ENCODE data around the gene INPP4B.
"Not testable (repeated sequence)": the region's sequence is repeated elsewhere in the genome, so short reads cannot be mapped to it uniquely, and the experiment has no call there.

The INPP4B gene

DNA sequence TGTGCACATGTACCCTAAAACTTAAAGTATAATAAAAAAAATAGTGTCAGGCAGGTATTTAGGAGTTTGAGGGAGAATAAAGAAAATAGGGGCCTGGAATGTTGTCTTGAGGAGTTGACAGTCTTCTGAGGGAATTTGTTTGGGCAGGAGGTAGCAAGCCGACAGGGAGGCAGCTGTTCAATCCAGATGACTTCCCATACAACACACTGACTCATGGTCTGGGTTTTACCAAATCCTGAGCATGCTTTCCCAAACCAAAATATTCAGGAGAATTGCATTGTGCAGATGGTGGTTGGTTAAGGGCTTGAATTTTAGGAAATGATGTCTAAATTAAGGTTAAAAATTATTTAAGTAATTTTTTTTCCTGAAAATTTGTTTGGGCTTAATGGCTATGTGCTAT is 430.0 kb downstream of the INPP4B start:
- no peak for DNase-seq

DNA sequence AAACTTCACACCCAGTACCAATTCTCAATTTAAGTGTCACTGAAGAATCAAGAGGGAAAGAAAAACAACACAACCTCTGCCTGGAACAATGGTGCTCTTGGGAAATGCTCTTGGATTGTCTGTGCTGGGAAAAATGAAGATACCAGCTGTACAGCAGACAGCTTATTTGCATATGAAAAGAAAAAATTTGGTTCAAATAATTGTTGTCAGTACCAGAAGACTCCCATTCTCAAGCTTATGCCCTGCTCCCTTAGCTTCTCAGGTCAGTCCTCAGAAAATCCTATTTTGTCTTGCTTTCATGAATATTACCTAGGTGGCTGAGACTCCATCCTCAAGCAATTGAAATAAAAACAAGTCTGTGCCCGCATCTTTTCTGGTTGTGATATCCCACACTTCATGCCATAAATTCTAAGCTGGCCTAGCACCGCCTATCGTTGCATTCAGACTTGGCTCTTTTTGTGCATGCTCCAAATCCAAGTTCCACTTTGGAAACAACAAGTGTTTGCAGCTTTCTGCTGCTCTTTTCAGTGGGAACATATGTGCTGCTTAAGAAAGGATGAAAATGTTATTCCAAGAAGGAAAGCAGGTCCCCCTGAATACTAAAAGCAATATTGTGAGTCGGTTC is 431.6 kb downstream of the INPP4B start:
- DNase-seq = no peak

DNA sequence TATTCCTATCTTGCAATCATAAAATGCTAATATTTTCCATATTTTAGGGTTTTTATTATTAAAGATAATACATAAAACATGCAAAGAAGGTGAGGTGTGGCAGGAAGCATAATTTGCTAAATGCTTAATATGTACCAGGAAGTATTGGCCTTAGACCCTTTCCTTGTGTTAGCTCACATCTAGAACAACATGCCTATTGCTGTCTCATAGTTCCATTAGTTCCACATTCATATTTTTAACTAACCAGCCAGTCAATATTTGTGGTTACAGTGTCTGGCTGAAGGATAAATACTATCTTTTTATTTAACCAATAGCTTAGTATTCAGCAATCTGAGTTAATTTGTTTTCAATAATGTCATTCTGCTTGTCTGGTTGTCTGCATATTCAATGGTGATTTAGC is 432.6 kb downstream of the INPP4B start:
- no peak for DNase-seq

DNA sequence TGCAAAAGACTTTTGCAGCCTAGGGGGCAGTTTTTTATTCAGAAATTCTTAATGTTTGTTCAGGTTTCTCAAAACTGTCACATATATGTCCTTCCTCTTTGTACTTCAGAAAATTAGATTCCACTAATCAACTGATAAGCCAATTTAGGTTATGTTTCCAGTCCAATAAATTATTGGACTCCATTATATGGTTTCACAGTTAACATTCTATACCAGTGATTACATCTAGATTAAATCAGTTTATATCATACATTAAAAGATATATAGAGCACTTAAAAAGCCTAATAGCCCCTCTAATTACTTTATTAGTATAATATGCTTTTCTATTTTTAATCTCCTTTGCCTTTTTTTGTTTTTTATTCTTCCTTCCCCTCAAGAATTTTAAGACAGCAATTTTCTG is 434.1 kb downstream of the INPP4B start:
- DNase-seq = no peak

DNA sequence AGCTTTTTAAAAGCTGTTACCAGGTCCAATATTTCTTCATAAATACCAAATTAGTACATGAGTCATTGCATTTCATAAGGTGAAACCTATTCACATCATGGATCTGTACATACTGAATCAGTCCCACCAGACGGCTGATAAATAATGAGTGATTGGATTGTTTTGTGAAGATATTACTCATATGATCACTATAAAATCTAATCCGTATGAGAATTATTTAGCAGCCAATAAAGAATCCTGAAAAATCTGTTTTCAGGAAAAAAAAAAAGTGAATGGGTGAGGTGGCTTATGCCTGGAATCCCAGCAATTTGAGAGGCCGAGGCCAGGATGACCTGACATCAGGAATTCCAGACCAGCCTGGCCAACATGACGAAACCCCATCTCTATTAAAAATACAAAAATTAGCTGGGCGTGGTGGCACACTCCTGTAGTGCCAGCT is 438.1 kb downstream of the INPP4B start:
- no peak for DNase-seq

DNA sequence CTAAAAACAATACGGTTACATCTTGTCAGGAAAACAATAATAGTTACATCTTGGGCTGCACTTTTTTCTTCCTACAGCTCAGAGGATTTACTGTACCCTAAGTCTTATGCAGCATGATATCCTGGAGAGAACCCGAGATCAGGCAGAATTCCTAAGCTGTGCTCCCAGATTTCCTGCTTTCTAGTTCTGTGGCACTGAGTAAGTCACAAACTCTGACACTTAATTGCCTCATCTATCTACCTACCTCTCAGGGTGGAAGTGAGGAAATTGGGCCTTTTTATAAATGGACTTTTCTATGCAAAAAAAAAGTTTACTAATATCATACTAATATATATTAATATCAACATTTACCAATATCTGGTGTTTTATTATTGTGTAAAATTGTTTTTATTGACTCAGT is 438.5 kb downstream of the INPP4B start:
- no peak for DNase-seq

DNA sequence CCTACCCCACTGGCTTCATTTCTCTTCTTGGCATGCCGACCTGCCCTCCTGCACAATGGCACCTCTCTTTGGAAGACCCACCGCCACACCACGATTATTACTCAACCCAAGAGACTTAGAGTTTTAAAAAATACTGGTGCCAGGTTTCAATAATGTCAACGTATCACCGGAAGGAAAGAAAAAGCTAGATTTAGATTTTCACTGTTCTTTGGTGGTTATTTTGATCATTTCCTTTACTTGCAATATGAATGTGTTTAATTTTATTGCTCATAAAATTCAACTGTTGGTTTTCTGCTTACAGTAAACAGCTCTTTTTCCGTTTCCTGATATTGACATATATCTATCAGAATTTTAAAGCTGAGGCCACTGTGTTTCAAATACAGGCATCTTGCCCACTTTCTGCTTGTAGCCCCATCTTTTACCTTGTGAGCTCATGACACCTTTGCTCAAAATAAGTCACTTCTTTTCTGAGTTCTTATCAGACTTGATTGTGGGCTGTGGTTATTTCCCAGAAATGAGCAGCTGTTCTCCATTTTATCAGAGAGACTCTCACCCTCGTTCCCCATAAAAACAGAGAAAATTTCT is 439.1 kb downstream of the INPP4B start:
- no peak for DNase-seq

DNA sequence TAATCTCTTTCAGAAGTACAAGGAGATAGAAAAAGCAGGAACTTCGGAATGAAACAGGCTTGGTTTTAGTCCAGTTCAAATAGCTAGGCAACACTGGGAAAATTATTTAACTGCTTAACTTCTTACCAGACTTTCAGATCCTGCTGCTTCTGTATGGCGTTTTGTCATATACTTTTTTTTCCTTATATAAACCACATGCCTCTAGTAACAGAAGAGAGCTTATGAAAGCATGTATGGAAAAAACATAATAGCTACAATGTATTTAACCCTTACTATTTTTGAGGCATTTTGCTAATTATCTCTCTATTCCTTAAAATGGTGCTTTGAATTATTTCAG is 439.6 kb downstream of the INPP4B start:
- DNase-seq = no peak

DNA sequence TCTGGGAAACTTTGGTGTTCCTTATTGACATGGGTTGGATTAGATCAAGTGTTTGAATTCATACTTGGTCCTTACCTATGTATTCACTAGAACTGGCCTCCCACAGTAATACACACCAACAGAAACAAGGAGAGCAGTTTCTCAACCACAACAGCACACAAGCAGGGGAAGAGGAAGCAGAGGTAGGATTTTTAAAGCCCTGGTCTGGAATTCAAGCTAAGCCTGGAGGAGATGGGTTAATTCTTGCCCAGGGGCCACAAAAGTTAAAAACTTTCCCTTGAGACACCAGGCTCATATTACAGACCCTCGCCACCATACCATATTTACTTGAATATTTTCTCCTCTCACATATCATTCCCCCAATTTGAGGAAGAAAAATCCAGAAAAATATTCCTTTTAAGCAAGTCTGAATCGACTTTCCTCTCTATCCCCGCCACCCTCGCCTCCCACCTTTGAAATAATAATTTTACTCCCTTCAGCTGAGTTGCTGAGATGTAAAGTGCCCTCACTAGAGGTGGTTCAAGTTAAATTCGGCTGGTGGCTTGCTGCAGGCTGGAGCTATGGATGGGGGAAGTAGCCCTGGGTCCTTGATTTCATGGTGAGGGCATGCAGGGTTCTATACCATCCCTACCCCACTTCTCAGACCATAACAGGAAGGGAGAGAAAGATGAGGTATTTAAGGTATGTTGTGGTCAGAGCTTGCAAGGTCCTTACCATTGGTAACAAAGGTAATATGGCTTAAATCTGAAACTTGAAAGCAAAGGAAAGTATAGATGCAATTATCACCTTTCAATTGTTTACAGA is 440.2 kb downstream of the INPP4B start:
- DNase-seq = peak in 1 of 56 donors; percentile 1

DNA sequence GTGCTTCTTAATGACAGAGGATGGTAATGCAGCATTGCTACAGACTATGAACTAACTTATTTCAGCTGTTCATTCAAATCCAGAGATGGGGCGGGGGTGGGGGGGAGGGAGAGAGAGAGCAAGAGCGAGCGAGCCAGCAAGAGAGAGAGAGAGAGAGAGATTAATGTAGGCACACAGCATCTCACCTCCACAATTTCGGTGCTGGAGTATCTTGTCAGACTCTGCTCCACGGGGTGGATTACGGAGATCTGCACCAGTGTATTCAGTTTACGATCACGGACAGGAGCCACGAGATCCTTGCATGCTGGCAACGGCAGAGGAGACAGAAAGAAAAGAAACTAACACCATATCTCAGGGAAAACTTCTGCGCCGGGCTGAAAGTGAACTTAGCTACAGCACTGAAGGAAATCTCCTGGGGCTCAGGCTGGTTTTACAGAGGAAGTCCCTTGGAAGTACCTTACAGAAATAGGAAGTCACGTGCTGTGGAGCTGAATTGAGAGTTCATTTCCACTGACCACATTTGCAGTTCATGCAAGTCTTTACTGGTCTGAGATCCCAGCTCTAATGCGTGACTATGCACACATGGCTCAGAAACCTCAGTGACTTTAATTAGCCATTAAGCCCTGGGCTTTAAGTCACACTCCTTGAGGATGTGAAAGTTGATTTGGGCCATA is 440.9 kb downstream of the INPP4B start:
- peak in 26 of 56 donors; percentile 1 to 68 (median 13) for DNase-seq

DNA sequence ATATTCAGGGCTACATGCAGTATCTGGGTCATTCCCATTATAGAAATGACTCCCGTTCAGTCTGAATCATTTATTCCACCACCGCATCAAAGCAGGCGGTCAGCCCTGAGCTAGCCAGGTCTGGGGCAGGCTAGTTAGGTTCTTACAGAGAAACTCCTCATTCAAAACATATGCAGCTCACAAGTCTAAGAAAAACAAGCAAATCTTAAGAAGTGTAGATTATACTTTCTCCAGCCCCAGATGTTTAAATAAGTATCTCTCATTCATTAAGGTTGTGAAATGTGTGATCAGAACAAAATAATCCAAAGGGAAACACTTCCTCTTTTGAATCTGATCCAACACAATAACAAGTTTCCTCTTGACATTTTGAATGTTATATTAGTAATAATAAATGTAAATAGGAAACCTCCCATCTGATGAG is 441.9 kb downstream of the INPP4B start:
- no peak for DNase-seq

DNA sequence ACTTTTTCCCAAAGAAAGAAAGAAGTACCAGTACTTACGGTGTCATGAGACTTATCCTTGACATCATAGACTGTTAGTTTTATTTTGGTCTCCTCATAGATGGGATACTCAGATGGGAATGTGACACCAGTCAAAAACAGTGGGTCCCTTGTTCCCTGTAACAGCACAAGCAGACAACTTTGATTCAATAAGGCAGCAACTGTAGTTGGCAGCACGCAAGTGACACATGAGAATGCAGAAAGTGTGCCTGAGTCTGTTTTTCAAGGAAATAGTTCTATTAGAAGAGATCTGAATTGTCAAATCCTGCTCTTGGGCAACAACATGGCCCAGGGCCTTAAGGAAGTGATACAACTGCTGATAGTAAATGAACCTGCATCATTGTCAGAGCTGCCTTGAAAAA is 443.2 kb downstream of the INPP4B start:
- peak in 3 of 56 donors; percentile 1 to 9 (median 3) for DNase-seq

DNA sequence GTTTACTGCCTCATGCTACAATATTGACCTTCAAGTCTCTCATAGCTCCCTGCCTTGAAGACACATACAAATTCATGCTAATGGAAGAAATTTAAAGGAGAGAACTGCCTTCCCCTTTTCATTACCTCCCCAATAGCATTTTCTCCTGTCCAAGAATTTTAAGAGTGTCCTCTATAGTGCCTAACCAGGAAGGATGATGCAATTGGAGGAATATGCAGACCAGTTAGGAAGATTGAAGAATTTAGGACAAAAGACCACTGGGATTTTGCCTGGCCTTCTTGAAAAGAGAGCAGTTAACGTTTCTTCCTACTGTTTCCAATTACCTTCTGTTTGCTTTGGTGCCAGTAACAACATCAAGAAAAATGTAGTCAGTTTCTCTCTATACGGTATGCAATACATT is 443.9 kb downstream of the INPP4B start:
- DNase-seq = no peak

DNA sequence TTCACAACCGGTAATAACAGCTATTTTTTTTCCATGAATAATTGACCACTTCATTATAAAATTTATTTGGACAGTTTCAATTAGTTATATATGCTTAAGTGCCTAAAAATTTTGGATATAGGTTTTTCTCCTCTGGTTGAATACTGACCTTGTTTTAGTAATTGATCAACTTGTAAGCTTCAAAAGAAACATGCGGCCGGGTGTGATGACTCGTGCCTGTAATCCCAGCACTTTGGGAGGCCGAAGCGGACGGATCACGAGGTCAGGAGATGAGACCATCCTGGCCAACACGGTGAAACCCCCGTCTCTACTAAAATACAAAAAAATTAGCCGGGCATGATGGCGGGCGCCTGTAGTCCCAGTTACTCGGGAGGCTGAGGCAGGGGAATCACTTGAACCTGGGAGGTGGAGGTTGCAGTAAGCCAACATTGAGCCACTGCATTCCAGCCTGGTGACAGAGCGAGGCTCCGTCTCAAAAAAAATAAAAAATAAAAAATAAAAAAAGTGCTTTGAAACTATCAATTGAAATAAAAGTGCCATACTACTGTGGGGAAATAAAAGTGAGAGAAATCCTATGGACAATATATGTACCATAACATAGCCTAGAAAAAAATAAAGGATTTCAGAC is 448.6 kb downstream of the INPP4B start:
- DNase-seq = not testable (repeated sequence)

DNA sequence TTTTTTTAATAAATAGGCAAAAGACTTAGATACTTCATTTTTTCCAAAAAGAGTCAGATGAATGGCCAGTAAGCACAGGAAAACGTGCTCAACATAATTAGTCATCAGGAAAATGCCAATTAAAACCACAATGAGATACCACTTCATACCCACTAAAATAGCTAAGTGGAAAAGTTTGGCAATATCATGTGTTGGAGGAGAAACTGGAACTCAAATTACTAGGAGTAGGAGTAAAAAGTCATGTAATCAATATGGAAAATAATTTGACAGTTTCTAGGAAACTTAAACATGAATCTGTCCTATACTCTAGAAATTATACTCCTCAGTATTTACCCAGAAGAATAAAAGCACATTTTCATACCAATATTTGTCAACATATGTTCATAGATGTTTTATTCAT is 449.8 kb downstream of the INPP4B start:
- DNase-seq = no peak

DNA sequence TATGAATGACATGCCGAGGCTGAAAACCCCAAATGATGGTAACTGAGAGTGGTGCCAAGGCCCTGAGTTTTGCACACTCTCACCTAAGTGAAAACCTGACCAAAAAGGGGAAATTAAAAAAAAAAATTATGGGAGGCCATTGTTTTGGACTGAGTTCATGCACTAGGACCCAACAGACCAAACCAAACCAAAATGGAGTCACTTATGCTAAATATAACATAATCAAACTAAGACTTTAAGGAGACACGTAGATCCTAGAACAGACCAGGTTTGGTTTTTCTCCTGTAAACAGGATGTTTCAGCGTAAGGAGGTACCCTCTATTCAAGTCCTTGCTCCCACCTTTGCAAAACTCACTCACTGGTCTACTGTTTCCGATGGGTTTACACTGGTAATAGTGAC is 453.0 kb downstream of the INPP4B start:
- no peak for DNase-seq

DNA sequence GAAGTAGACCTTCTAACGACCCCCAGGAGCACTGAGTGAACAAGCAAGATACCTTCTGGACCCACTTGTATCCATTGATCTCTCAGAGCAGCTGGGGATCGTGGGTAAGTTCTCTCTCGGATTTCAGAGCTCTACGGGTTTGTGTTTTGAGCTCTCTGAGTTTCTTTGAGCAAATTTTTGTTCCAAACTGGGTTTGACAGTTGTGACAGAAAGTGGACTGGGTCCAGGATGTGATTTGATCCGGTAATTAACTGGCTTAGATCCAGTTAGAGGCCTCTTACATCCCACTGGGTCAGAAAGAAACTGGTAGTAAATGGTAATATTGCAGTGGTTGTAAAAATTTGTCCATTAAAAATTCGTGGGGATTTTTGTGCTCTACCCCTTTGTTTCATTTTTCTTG is 459.2 kb downstream of the INPP4B start:
- no peak for DNase-seq

DNA sequence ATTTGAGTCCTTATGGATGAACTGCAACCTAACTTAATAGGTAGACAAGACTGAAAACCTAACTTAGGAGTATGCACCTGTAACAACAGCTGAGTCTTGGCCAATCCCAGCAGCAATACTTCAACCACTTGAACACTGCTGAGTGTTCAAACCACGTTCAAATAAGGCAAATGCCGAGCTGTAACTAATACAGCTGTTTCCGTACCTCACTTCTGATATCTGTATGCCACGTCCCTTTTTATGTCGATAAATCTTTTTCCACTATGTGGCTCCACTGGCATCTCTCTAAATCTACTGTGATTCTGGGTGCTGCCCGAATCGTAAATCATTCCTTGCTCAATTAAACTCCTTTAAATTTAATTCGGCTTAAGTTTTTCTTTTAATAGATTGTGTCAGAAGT is 459.7 kb downstream of the INPP4B start:
- no peak for DNase-seq

DNA sequence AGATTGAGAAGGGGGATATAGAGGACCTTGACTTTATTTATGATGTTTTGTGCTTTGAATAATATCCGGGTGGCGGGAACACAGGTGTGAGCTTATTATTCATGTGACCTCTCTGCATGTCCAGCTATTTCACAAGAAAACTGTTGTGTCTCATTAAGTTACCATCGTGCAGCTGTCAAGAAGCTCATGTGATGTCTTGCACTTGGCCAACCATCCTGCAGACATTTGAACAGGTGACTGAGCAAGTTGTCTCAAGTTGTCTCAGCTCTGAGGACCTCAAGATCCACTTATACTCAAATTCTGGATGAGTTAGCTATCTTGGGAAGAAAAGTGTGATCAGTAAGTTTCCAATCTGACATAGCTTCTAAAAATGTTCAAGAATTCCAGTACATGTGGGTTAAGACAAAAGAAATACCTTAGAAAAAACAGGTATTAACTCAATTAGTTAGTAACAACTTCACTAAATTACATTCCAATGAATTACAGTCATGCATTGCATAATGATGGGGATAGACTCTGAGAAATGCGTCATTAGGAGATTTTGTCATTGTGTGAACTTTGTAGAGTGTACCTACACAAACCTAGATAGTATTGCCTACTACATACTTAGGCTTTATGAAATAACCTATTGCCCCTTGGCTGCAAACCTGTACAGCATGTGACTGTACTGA is 462.2 kb downstream of the INPP4B start:
- DNase-seq = no peak

DNA sequence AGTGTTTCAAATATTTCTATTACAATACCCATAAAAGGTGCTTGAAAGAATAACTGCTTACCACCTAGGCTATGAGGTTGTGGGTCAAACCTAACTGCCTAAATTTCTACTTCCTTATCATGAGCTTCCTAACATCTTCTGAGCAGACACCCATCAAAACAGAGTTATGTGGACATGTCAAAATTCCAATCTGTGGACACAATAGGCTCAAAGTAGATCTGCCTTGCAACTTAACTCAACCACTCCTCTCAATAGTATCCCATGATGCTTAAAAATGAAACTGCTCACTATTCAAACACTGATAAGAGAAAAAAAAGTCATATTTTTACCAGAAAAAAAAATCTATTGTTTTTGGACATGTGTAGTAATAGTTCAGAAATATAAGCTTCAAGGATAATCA is 462.7 kb downstream of the INPP4B start:
- no peak for DNase-seq

DNA sequence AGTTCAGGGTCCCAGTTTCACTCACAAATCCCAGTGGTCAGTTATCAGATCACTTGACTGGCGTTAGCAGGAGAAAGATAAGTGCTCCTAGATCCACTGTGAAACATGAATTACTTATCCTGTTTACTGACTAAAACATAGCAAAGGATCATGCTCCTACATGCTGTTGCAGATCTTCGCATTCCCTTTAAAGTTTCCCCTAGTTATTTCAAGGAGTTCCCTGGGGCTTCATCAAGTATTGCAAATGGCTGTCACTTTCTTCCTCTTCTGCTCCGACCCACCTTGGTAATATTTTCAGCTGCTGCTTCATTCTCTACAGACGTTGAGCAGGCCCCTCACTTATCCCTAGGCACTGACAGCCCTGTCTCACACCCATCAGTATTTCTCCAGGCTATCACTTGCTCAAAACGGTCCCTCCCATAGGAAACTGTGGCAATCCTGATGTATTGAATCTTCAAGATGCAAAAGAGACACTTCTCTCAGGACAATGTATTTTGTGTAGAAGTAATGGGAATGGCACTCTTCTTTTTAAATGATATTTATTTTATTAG is 466.0 kb downstream of the INPP4B start:
- no peak for DNase-seq

All from nucleus accumbens (tissue), 56 donors.